CD1c-positive myeloid dendritic cell (primary cell): ENCODE measurements around the gene CEBPA.
"Not testable (repeated sequence)": the region's sequence is repeated elsewhere in the genome, so short reads cannot be mapped to it uniquely, and the experiment has no call there.

ENCODE experiments used
- DNase-seq: peaks from one replicate; pipeline ENCODE4 v3.0.0-alpha.2; 2016; ENCODE audit errors: extremely low spot score

The CEBPA gene

DNA sequence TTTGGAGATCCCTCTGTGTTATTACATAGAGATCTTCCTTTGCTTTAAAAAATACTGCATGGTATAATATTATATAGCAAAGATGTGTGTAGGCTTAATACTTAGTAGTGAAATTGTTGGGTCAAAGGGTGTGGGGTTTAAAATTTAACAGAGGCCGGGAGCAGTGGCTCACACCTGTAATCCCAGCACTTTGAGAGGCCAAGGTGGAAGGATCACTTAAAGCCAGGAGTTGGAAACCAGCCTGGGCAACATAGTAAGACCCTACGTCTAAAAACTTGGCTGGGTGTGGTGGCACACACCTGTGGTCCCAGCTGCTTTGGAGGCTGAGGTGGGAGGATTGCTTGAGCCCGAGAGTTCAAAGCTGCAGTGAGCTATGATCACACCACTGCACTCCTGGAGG lies 22.3 kb upstream of the CEBPA start:
- DNase-seq: no peak

DNA sequence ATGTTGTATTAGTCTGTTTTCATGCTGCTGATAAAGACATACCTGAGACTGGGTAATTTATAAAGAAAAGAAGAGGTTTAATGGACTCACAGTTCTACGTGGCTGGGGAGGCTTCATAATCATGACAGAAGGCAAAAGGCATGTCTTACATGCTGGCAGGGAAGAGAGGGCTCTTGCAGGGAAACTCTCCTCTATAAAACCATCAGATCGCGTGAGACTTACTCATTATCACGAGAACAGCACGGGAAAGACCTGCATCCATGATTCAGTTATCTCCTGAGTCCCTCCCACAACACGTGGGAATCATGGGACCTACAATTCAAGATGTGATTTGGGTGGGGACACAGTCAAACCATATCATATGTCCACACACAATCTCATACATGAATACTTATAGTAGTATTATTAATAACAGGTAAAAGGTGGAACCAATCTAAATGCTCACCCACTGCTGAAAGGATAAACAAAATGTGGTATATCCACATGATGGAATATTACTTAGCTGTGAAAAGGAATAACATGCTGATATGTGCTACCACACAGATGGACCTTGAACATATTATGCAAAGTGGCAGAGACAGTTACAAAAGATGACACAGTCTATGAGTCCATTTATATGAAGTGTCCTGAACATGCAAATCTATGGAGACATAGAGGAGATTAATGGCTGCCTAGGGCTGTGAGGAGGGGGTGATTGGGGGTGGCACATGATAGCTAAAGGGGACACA lies 20.9 kb upstream of the CEBPA start:
- DNase-seq: no peak

GRCh38 chr19:33320636-33321035 lies 18.3 kb upstream of the CEBPA start:
- no peak for DNase-seq

DNA sequence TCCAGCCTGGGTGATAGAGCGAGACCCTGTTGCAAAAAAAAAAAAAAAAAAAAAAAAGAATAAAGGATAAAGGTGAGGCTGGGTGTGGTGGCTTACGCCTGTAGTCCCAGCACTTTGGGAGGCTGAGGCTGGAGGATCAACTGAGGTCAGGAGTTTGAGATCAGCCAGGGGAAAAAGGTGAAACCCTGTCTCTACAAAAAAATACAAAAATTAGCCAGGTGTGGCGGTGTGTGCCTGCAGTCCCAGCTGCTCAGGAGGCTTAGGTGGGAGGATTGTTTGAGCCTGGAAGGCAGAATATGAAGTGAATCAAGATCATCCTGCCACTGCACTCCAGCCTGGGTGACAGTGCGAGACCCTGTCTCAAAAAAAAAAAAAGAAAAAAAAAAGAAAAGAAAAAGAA lies 15.7 kb upstream of the CEBPA start:
- not testable (repeated sequence) for DNase-seq

- DNase-seq: no peak
Observed at GRCh38 chr19:33317517-33317916, 15.2 kb upstream of the CEBPA start.

GRCh38 chr19:33316541-33317264 lies 14.4 kb upstream of the CEBPA start:
- no peak for DNase-seq

- DNase-seq: not testable (repeated sequence)
Observed at GRCh38 chr19:33312808-33313207, 10.5 kb upstream of the CEBPA start.

DNA sequence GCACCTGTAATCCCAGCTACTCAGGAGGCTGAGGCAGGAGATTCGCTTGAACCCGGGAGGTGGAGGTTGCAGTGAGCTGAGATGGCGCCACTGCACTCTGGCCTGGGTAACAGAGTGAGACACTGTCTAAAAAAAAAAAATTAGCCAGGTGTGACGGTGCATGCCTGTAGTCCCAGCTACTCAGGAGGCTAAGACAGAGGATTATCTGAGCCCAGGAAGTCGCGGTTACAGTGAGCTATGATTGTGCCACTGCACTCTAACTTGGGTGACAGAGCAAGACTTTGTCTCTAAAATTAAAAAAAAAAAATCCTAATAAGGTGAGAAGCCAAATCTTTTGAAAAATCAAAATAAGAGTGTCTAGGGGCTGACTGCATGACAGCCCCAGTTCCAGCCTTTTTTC lies 9.7 kb upstream of the CEBPA start:
- no peak for DNase-seq

DNA sequence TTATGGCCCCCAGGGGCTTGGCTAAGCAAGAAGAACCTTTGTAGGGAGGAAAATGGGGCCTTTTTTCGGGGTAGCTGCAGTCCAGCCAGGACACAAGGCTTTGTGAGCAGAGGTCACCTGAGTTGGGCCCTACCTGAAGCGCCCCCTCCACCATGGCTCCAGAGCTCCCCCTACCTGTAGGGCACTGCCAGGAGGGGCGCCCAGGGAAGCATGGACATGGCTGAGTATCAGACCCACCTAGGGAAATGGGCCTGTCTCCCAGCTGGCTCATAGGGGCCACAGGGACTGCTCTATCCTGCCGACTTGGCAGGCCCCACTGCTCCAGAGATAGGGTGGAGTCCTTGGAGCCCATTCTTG lies 9.0 kb upstream of the CEBPA start:
- DNase-seq: no peak

GRCh38 chr19:33310606-33311325 lies 8.4 kb upstream of the CEBPA start:
- no peak for DNase-seq

DNA sequence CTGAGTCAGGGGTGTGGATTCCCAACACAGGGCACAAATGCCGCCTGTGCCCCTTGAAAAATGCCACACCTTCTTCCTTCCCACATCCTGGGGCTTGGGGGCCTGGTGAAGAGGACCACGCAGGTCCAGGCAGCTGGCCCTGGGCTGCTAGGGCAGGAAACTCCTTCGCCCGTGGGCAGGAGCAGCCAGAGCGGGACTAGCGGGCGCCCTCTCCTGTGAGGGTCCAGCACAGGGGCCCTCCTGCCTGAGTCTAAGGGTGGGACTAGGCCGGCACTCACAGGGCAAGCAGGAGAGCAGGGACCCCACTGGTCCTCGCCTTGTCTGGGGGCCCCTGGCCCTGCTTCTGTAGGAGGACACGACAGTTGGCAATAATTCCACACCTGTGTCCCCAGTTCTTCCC lies 7.5 kb upstream of the CEBPA start:
- no peak for DNase-seq

GRCh38 chr19:33306853-33307792 lies 4.8 kb upstream of the CEBPA start:
- DNase-seq: no peak

DNA sequence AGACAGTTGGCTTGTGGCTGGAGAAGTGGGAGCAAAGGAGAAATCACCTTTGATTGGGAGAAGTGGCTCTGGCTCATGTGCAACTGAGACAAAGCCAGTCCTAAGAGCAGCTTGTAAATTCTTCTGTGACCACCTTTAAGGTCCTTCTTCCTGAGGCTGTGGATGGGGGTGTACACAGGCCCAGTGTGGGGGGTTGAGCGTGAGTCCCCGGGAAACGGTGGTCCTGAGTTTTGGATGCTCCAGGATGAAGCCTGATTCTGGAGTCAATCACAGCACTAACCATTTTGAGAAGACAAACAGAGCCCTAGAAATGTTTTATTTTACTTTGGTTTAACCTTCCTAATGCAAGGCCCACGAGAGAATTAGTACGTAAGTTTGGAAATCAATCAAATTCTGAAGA lies 3.9 kb upstream of the CEBPA start:
- DNase-seq: no peak

GRCh38 chr19:33304760-33305647 lies 2.7 kb upstream of the CEBPA start:
- no peak for DNase-seq

- DNase-seq: no peak
Observed at GRCh38 chr19:33304371-33304759, 2.0 kb upstream of the CEBPA start.

DNA sequence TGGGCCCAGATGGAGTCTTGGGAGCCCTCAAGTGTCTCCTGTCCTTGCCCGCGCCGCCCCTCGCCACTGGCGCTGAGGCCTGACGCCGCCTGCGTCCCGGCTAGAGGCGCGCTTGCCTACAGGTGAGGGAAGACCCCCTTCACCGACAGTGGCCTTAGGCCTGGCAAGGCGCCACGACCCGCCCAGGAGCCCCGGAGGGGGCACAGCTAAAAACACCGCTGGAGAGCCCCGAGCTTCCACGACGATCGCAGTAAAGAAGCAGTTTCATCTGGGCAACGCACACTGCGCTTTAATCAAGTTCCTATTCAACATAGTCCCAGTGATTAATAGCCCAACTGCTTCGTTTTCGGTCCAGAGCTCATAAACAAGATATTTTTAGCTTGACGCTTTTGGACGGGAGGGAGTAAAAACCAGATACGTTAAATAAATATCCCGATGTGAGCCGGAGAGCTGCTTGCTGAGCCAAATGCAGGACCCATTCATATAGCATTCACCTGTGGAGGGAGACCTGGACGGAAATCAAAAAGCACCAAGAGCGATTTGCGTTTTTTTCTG lies 1.5 kb upstream of the CEBPA start:
- no peak for DNase-seq

DNA sequence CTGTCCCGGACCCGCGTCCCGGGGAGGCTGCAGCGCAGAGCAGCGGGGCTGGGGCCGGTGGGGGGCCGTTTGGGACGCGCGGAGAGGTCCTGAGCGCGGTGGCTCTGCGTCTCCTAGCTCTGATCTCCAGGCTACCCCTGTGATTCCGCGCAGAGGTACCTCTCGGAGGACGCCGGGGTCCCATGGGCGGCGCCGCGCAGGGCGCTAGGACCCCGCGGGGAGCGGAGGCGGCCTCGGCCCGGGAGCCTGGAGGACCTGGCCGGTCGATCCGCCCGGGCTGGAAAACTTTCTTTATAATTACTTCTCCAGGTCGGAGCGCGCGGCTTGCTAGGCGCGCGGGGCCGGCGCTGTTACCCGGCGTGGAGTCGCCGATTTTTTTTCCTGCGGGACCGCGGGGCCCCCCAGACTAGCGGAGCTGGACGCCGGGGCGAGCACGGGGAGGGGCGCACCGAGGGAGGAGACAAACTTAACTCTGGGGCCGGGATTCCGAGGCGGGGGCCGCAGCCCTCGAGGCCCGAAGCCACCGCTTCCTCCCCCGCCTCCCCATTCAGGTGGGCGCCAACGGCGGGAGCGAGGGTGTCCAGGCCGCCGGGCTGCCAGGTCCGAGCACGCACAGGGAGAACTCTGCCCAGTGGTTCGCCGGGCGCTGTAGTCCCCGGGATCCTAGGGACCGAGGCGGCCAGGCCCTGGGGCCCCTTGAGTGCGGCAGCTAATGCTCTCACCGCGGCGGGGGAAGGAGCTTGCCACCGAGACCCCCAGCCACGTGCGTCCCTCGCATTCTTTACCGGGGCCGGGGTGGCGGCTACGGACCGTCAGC lies 848 bp upstream of the CEBPA start:
- DNase-seq: peak; percentile 57

DNA sequence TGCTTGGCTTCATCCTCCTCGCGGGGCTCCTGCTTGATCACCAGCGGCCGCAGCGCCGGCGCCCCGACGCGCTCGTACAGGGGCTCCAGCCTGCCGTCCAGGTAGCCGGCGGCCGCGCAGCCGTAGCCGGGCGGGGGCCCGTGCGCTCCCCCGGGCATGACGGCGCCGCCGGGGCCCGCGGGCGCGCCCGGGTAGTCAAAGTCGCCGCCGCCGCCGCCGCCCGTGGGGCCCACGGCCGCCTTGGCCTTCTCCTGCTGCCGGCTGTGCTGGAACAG lies 497 bp downstream of the CEBPA start:
- no peak for DNase-seq

DNA sequence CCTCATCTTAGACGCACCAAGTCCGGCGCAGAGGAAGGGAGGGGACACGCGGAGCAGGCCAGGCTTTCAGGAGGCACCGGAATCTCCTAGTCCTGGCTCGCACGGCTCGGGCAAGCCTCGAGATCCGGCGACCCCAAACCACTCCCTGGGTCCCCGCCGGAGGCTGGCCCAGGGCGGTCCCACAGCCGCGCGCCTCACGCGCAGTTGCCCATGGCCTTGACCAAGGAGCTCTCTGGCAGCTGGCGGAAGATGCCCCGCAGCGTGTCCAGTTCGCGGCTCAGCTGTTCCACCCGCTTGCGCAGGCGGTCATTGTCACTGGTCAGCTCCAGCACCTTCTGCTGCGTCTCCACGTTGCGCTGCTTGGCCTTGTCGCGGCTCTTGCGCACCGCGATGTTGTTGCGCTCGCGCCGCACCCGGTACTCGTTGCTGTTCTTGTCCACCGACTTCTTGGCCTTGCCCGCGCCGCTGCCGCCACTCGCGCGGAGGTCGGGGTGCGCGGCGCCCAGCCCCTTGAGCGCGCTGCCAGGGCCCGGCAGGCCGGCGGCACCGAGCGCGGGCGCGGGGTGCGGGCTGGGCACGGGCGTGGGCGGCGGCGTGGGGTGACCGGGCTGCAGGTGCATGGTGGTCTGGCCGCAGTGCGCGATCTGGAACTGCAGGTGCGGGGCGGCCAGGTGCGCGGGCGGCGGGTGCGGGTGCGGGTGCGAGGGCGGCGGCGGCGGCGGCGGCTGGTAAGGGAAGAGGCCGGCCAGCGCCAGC lies 1.0 kb downstream of the CEBPA start:
- DNase-seq: no peak

- DNase-seq: no peak
Observed at GRCh38 chr19:33300894-33301143, 1.5 kb downstream of the CEBPA start.
